ENCODE measurements around the gene CDK5R2.

GRCh38 chr2:218927876-218928275, 31.6 kb upstream of the CDK5R2 start:
- TF ChIP-seq POLR2A (IDR thresholded peaks at IDR 0.05) (no peak), CTCF (IDR thresholded peaks at IDR 0.05 in 4 of 5, conservative IDR thresholded peaks at IDR 0.05 in 1 of 5) (no peak)
